HG02840 (cell line): ENCODE results near the gene DENND2D.

Source experiments
- ATAC-seq: cut with Tn5 transposase; IDR thresholded peaks from one replicate; pipeline ENCODE4 v1.9.1; 2021; ENCODE audit warnings: mild to moderate bottlenecking, moderate library complexity, moderate number of reproducible peaks; ENCODE audit not compliant: unreplicated experiment, low FRiP score

The DENND2D gene

GRCh38 chr1:111183308-111184069 is 17.0 kb downstream of the DENND2D start:
- ATAC-seq, result no peak

GRCh38 chr1:111182052-111182451 is 18.4 kb downstream of the DENND2D start:
- no peak for ATAC-seq

- no peak for ATAC-seq
These were observed 20.4 kb downstream of the DENND2D start for GRCh38 chr1:111179968-111180533.

GRCh38 chr1:111176678-111177077 is 23.8 kb downstream of the DENND2D start:
- no peak for ATAC-seq

- no peak for ATAC-seq
These were observed 25.1 kb downstream of the DENND2D start for GRCh38 chr1:111175349-111175748.

GRCh38 chr1:111174070-111174469 is 26.4 kb downstream of the DENND2D start:
- no peak for ATAC-seq

- no peak for ATAC-seq
These were observed 28.0 kb downstream of the DENND2D start for GRCh38 chr1:111172463-111172862.

GRCh38 chr1:111164151-111164550 is 36.3 kb downstream of the DENND2D start:
- no peak for ATAC-seq

GRCh38 chr1:111163363-111163762 is 37.1 kb downstream of the DENND2D start:
- ATAC-seq, result no peak

GRCh38 chr1:111162488-111162880 is 38.0 kb downstream of the DENND2D start:
- ATAC-seq, result no peak

GRCh38 chr1:111161843-111162487 is 38.5 kb downstream of the DENND2D start:
- no peak for ATAC-seq

- ATAC-seq, result no peak
These were observed 43.0 kb downstream of the DENND2D start for GRCh38 chr1:111157431-111157830.

GRCh38 chr1:111154021-111154999 is 46.1 kb downstream of the DENND2D start:
- ATAC-seq, result no peak

- ATAC-seq, result no peak
These were observed 48.6 kb downstream of the DENND2D start for GRCh38 chr1:111151838-111152237.

- ATAC-seq, result no peak
These were observed 52.0 kb downstream of the DENND2D start for GRCh38 chr1:111148376-111148881.

GRCh38 chr1:111147948-111148347 is 52.5 kb downstream of the DENND2D start:
- no peak for ATAC-seq

GRCh38 chr1:111145963-111146768 is 54.3 kb downstream of the DENND2D start:
- ATAC-seq, result no peak

GRCh38 chr1:111145542-111145941 is 54.9 kb downstream of the DENND2D start:
- no peak for ATAC-seq

- no peak for ATAC-seq
These were observed 58.0 kb downstream of the DENND2D start for GRCh38 chr1:111142356-111142975.
